Measurements from ENCODE around the gene OR2M5.

Gene OR2M5, protein sequence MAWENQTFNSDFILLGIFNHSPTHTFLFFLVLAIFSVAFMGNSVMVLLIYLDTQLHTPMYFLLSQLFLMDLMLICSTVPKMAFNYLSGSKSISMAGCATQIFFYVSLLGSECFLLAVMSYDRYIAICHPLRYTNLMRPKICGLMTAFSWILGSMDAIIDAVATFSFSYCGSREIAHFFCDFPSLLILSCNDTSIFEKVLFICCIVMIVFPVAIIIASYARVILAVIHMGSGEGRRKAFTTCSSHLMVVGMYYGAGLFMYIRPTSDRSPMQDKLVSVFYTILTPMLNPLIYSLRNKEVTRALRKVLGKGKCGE

DNA sequence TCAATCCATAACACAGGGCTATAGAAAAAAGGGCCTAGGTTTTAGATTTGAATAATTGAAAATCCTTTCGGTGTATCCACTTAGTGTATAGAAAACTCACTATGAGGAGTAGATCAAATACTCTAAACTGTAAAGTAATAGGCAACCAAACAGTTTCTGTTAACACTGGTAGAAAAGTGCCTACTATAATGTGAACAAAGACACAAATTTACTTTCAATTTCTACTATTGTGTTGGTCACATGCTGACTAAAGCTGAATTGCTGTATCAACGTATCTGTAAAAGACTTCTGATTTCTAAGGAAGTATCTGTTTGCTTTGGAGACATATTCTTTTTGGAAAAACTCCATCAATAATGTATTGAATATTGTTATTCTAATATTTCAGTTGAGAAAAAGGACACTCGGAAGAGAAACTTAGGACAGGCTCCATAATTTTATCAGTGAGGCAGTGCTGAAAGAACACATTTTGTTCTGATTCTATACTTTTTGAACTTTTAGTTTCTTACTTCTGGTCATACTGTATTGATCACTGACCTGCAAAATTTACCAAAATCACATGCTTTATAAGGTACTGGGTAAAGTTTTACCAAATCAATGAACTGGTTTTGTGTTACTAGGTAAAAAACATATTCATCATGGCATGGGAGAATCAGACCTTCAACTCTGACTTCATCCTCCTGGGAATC lies at the start of gene OR2M5:
Gene OR2M5, plus strand, starts transcription at position 636 of the 686 bp plus-strand sequence. Its CDS starts 0 bp downstream, at position 636.
- DNase-seq (ENCODE audit: low read depth in 2 of 2), result no peak

DNA sequence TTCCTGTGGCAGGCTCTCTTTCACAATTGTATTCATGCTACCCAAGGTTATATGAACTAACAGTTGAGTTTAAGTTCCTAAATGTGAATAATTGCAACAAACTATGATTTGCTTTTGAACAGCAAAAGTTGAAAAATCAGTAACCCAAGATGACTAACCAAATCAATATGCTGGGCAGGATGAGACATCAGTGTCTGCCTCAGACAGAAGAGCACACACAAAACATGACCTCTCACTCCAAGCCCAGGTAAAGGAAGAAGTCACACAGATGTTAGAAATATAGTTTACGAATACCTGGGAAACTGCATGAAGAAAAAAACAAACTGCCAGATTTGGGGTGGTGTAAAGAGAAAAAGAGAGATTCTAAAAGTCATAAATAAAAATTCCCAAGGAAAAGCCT lies 46.4 kb upstream of the OR2M5 start:
- no peak for DNase-seq (ENCODE audit: low read depth in 2 of 2)

DNA sequence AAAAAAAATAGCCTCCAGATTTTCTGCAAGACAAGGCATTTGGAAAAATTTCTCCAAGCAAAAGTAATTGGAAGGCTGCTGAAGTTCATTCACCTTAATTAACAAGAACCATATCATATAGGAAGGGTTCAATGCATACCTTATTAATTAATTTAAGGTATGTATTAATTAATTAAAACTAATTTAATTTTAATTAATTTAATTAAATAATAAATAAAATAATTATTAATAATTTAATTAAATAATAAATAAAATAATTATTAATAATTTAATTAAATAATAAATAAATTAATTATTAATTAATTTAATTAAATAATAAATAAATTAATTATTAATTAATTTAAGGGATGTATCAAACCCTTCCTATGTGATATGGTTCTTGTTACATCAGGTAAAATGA lies 42.1 kb upstream of the OR2M5 start:
- no peak for DNase-seq (ENCODE audit: low read depth in 2 of 2)

DNA sequence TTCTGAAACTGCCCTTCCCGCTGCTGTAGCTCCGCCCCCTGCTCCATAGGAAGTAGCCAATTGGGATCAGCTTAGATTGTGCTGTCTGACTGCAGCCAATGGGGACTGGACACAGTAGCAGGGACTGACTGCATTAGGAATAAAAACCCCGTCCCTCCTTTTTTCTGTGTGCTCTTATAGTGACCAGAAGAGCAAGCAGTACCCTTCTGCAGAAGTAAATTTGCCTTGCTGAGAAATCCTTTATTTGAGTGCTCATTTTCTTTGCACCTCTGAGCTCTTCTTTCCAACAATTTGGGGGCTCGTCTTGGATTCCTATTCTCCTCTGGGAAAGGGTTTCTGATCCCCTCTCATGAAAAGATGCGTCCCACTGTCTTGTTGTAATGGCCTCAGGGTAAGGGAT lies 33.8 kb upstream of the OR2M5 start:
- DNase-seq (ENCODE audit: low read depth in 2 of 2), result no peak

DNA sequence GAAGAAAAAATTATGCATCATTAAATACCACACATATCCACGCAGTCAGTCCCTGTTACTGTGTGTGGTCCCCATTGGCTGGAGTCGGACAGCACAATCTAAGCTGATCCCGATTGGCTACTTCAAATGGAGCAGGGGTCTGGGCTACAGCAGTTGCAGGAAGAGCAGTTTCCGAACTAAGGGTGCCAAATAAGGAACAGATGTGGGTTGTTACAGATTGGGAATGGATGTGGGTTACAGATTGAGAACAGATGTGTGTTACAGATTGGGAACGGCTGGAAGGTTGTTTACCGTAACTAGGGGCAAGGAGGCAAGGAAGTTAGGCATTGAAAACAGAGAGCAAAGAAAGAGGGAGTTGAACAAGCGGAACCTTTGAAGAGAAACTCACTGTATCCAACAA lies 30.1 kb upstream of the OR2M5 start:
- no peak for DNase-seq (ENCODE audit: low read depth in 2 of 2)

DNA sequence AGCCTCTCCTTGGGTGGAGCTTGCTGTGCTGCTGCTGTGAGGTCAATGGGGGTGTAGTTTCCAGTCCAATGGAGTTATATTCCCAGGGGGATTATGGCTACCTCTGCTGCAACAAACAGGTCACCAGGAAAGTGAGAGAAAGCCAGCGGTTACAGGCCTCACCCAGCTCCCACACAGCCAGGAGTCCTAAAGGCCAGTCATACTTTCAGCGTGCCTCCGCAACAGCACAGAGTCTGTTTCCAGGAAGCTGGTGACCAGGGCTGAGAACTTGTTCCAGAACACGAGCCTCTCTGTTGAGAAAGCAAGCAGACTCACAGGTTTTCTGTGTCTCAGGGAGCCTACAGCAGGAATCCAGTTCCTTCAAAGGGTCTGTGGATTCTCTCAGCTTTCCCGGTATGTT lies 17.3 kb upstream of the OR2M5 start:
- DNase-seq (ENCODE audit: low read depth in 2 of 2), result no peak

DNA sequence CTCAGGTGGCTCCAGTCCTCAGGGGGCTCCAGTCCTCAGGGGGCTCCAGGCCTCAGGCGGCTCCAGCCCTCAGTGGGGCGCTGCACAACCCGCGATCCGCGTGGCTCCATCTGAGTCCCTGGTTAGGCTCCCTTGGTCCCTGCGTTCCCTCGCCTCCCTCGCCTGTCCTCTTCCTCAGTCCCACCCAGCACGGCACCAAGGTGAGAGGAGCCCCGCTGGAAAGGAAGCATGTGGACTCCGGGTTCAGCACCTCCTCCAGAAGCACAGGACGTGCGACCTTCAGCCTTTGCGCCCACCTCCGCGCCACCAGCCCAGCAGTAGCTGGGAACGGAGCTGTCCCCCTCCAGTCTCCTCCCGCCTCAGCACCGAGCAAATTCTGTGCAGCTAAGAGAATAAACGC lies 8.1 kb upstream of the OR2M5 start:
- DNase-seq (ENCODE audit: low read depth in 2 of 2), result no peak

DNA sequence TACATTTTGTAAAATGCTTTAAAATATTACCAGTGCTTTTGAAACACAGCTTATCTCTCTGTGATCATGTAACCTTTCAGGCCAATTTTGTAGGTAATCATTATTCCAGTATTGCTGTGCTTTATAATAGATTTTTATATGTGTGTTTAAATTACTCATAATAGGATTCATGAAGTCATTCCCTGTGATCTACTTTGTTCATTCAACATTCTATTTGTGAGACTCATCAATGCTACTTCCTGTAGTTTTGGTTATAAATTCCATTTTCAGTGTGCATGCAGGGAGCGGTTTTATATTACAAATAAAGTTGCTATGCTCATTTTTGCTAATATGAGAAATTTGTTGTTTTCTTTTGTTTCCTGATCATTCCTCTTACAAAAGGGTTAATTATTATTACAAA lies 4.1 kb upstream of the OR2M5 start:
- no peak for DNase-seq (ENCODE audit: low read depth in 2 of 2)

DNA sequence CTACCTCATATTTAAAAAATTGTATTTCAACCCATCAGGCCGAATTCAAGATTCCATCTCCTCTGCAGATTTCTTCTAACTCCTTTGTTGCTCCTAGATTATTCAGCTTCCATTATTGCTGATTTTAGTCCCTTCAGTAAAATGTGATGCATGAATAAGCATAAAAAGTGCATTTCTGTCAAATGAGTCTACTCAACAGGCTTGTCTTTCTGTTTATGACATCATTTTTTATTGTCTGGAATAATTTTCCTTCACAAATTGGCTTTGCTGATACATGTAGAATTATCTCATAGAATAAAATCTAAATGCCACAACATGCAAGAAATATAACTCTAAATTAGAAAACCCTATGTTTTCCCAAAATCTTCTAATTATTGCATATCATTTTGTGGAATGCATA lies 1.6 kb upstream of the OR2M5 start:
- DNase-seq (ENCODE audit: low read depth in 2 of 2), result no peak

DNA sequence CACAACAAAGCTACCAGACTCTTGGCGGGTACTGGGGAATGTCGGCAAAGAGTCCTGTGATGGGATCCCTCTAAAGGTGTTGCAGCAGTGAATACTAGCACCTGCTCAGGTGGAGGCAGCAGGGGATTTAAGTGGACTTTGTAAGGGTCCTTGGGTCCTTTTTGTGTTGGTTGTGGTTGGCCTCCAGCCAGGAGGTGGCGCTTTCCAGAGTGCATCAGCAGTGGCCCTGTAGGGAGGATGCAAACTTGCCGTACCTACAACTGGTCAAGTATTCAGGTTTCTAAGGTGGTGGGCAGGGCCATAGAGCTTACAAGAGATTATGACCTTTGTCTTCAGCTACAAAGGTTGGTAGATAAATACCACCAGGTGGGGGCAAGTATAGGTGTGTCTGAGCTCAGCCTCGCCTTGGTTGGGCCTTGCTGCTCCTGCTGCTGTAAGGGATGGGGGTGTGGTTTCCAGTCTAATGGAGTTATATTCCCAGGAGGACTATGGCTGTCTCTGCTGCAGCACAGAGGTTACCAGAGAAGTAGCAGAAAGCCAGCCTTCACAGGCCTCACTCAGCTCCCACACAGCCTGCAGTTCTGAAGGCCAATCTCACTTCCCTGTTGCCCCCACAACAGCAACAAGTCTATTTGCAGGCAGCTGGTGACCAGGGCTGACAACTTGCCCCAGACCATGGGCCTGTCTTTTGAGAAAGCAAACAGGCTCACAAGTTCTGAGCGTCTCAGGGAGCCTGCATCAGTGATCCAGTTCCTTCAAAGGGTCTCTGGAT lies 7.3 kb downstream of the OR2M5 start:
- no peak for DNase-seq (ENCODE audit: low read depth in 2 of 2)

DNA sequence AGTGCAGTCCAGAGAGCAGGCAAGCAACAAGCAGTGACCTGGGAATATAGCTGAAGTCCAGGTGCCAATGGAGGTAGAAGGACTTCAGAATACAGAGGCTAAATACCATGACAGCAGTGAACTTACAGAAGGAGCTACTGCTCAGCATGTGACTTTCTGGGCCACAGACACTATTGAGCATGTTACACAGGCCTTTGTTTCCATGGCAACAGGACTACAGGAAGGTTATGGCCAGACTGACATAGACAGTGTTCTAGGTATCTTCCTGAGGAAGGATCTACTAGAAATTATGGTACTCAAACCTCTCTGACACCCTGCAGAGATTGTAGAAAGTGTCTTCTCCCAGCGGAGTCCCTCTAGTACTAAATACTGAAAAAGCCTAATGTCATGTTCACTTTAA lies 11.0 kb downstream of the OR2M5 start:
- DNase-seq (ENCODE audit: low read depth in 2 of 2), result no peak

DNA sequence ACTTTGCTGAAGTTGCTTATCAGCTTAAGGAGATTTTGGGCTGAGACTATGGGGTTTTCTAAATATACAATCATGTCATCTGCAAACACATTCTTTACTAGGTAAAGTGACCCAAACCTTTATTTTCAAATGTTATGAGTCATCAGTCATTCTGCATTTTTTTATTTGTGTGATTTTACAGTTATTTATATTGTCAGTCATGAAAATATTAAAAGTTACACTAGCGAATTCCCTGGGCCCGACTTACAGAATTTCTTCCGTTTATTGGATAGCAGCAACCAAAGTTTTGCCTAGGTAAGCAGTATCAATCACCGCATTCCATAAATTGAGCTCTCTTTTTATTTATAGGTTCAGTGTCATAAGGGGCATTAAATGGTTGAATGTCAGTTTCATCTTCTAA lies 13.8 kb downstream of the OR2M5 start:
- no peak for DNase-seq (ENCODE audit: low read depth in 2 of 2)

DNA sequence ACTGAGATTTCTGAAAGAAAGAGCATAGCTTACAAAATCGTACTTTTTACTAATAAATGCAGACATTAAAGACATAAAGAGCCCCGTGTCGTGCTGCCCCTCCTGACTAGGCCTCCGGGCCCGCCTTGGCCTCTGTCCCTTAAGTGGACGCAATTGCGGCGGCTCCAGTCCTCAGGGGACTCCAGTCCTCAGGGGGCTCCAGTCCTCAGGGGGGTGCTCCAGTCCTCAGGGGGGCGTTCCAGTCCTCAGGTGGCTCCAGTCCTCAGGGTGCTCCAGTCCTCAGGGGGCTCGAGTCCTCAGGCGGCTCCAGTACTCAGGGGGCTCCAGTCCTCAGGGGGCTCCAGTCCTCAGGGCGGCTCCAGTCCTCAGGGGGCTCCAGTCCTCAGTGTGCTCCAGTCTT lies 19.1 kb downstream of the OR2M5 start:
- DNase-seq (ENCODE audit: low read depth in 2 of 2), result no peak

DNA sequence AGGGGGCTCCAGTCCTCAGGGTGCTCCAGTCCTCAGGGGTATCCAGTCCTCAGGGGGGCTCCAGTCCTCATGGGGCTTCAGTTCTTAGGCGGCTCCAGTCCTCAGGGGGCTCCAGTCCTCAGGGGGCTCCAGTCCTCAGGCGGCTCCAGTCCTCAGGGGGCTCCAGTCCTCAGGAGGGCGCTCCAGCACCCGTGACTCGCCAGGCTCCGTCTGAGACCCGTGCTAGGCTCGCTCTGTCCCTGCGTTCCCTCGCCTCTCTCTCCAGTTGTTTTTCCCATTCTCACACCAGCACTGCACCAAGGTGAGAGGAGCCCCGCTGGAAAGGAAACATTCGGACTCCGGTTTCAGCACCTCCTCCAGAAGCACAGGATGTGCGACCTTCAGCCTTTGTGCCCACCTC lies 20.2 kb downstream of the OR2M5 start:
- DNase-seq (ENCODE audit: low read depth in 2 of 2), result no peak

DNA sequence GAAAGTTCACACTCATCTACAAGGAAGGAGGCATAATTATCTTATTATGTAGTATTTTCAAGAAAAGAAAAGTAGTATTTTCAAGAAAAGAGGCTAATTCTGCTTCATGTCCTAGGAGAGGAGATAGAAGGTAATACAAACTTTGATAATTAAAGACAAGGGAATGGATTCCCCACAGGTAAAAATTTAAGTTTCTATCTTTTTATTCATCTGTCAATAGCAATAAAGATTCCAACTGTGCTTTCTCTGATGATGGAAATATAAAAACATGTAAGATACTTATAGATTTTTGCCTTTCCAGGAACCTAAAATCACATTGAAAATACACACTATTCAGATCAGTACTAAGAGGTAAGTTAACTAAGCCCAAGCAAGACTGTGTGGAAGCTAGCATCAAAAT lies 29.6 kb downstream of the OR2M5 start, which contains the start of gene OR2M2:
Gene OR2M2, plus strand, starts transcription at position 301 of the 400 bp plus-strand sequence. CDS start 5,165 bp downstream, outside the sequence.
- no peak for DNase-seq (ENCODE audit: low read depth in 2 of 2)

DNA sequence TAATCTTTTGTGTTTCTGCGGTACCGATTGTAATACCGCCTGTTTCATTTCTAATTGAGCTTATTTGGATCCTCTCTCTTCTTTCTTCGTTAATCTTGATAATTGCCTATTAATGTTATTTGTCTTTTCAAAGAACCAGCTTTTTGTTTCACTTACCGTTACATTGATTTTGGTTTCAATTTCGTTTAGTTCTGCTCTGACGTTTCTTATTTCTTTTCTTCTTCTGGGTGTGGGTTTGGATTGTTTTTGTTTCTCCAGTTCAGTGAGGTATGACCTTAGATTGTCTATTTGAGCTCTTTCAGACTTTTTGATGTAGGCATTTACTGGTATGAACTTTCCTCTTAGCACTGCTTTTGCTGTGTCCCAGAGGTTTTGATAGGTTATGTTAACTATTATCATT lies 39.0 kb downstream of the OR2M5 start:
- no peak for DNase-seq (ENCODE audit: low read depth in 2 of 2)

DNA sequence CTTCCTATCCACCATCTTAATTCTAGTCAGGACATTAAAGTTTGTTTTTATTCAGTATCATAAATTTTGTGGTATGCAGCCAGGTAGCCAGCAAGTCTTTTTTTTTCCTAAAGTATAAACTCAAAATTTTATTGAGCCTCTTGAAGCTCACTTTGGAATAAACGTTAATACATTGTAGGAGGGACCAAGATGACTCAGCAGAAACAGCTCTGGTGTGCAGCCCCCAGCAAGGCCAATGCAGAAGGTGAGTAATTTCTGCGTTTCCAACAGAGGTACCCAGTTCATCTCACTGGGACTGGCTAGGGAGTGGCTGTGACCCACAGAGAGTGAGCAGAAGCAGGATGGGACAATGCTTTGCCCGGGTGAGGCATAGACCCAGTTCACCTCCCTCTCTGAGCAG lies 42.4 kb downstream of the OR2M5 start:
- DNase-seq (ENCODE audit: low read depth in 2 of 2), result no peak

DNA sequence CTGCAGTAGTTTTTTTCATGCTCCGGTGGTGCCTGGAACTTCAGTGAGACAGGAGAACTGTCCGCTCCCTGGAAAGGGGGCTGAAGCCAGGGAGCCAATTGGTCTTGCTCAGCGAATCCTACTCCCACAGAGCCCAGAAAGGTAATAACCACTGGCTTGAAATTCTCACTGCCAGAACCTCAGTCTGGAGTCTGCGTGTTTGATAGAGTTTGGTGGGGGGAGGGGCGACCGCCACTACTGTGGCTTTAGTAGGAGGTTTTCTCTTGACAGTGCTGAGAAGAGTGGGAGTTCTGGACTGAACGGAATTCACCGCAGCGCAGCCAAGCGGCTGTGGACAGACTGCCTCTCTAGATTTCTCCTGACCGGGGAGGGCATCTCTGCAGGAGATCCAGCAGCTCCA lies 44.1 kb downstream of the OR2M5 start:
- no peak for DNase-seq (ENCODE audit: low read depth in 2 of 2)

DNA sequence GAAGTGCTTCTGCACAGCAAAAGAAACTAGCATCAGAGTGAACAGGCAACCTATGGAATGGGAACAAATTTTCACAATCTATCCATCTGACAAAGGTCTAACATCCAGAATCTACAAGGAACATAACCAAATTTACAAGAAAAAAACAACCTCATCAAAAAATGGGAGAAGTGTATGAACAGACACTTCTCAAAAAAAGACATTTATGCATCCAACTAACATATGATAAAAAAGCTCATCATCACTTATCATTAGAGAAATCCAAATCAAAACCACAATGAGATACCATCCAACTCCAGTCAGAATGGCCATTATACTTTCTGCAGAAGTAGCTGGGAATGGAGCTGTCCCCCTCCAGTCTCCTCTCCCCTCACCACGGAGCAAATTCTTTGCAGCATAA lies 49.2 kb downstream of the OR2M5 start:
- no peak for DNase-seq (ENCODE audit: low read depth in 2 of 2)

Measured in stimulated activated CD4-positive, alpha-beta T cell treated with anti-CD3 and anti-CD28 coated beads, Interleukin-4, amount 100 ng/mL, for 48 hours (primary cell).